HG03175 (cell line): ENCODE results near the gene SLC6A16.
"Not testable (repeated sequence)": the region's sequence is repeated elsewhere in the genome, so short reads cannot be mapped to it uniquely, and the experiment has no call there.

Experiments used
- ATAC-seq: cut with Tn5 transposase; IDR thresholded peaks from one replicate; pipeline ENCODE4 v1.9.1; 2021; ENCODE audit warnings: mild to moderate bottlenecking, moderate library complexity; ENCODE audit not compliant: unreplicated experiment

SLC6A16 gene

DNA sequence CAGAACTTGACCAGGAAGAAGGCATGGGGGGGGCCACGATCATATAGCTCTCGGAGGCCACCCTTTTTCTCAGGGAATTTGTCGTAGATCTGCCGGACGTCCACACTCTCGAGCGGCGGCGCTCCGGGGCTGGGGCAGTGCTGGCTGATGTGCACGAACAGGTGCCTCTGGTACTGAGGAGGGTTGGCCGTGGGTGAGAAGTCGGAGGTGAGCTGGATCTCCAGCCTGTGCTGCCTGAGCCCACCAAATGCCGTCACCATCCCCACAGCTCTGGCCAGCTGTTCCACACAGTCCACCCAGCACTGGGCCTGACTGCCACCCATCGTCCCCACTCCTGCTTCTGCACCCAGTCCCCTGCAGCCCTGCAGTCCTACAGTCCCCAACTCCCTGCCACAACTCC is 22.2 kb upstream of the SLC6A16 start:
- no peak for ATAC-seq

- ATAC-seq = no peak
Measured at GRCh38 chr19:49344505-49345423, 19.8 kb upstream of the SLC6A16 start.

DNA sequence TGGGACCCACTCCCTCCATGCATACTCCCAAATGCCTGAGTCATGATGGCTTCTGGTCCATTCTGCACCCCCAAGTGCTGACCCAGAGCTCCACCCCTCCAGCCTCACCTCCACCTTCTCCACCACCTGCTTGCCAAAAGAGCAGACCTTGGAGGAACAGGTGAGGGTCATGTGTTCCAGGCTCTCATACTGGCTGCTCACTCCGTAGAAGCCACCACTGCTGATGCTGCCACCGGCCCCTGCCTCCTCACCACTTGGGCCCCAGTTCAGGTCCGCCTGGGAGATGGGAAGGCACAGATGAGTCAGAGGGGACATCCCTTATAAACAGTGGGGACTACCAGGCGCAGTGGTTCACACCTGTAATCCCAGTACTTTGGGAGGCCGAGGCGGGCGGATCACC is 18.1 kb upstream of the SLC6A16 start:
- no peak for ATAC-seq

GRCh38 chr19:49342291-49342721 is 17.3 kb upstream of the SLC6A16 start:
- no peak for ATAC-seq

DNA sequence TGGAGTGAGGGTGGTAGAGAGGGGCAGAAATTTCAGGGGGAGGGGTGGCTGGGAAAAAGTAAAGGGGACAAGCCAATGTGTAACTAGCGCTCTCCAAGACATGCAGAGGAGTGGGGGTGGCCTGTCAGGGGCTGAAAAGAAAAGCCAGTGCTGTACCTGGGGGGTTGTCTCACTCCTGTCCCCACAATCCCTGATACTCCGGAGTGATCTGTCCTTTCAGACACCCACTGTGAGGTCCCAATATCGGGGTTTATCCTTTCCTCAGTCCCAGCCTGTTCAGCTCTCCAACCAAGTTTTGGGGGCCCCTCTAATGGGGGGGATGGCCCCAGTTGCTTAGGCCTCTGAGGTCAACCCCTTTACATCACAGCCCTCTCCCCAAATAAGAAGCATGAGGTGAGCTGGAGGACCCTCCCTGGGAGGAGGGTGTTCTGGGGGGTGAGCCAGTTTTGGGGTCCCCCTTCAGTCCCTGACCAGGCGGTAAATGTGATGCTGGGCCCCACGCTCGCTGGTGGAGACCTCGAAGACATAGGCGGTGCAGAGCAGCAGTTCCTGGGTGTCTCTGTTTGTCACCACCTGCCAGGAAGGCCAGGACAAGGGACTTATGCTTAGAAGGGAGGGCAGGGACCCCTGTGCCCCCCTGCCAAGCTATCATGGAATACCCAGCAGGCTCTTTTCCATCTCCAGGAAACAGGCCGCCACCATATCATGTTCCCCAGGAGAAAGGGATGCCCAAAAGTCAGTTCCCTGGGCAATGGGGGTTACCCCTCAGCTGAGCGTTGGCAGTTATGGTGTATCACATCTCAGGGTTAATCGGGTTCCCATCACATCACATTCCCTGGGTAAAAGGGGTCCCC is 16.1 kb upstream of the SLC6A16 start:
- ATAC-seq = no peak

DNA sequence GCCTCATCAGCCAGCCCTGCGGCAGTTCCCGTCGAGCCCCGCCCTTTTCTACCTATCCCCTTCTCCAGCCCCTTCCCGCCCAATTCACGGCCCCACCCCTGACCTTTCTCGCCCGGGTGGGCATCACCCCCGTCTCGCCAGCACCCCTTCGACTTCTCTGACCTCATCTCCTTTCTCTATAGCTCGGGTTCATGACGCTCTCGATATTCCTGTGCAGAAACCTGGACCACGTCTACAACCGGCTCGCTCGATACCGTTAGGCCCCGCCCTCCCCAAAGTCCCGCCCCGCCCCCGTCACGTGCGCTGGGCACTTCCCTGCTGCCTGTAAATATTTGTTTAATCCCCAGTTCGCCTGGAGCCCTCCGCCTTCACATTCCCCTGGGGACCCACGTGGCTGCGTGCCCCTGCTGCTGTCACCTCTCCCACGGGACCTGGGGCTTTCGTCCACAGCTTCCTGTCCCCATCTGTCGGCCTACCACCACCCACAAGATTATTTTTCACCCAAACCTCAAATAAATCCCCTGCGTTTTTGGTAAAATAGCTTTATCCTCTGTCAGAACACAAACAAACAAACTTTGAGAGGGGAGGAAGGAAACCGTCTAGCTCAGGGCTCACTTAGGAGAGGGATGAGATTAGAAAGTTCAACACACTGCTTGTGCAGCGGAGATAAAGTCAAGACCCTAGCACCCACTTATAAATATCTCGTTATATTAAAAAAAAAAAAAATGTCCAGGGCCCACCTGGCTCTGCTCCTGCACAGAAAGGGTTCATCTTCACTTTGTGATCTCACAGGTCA is 15.3 kb upstream of the SLC6A16 start:
- ATAC-seq = peak; percentile 76

GRCh38 chr19:49339301-49340068 is 14.5 kb upstream of the SLC6A16 start:
- no peak for ATAC-seq

DNA sequence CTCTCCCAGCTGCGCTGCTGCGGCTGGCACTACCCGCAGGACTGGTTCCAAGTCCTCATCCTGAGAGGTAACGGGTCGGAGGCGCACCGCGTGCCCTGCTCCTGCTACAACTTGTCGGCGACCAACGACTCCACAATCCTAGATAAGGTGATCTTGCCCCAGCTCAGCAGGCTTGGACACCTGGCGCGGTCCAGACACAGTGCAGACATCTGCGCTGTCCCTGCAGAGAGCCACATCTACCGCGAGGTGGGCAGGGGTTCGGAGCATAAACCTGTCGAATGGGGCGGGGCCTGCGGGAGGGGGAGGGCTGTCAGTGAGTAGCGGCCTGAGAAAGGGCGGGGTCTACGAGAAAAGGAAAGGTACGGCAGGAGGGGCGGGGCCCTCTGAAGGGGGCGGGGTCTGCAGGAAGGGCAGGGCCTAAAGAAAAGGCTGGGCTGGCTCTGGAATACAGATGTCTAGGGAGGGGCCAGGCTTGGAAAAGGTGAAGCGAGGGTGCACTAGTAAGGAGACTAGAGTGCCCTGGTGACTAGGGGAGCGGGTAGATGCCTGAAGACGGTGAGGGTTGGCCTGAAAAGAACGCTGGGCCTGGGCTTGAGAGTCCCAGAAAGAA is 13.8 kb upstream of the SLC6A16 start:
- no peak for ATAC-seq

DNA sequence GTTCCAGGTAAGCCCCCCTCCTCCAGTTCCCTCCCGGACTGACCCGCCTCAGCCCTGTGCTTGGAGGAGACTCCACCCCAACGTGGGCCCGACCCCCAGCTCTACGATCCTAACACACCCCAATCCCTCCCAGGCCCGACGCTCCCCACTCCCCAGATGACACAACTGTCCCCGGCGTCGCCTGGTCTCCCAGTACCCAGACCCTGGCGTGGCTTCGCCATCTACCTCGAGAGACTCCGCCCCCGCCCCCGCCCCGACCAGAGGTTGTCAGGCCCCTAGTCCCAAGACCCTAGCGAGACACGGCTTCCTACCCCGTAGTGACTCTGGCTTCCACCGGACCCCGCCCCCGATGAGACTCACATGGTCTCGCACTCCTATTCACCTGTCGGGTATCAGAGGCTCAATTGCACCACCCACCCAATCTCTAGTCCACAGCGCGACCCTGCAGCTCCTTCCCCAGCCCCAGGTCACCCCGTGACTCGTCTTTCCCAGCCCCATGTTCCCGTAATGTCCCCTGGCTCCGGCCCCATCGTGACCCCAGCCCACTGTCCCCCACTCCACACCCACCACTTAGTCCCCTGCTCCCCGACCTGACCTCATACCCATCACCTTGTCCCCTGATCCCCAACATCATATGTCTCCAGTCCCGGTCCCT is 13.2 kb upstream of the SLC6A16 start:
- ATAC-seq = no peak

DNA sequence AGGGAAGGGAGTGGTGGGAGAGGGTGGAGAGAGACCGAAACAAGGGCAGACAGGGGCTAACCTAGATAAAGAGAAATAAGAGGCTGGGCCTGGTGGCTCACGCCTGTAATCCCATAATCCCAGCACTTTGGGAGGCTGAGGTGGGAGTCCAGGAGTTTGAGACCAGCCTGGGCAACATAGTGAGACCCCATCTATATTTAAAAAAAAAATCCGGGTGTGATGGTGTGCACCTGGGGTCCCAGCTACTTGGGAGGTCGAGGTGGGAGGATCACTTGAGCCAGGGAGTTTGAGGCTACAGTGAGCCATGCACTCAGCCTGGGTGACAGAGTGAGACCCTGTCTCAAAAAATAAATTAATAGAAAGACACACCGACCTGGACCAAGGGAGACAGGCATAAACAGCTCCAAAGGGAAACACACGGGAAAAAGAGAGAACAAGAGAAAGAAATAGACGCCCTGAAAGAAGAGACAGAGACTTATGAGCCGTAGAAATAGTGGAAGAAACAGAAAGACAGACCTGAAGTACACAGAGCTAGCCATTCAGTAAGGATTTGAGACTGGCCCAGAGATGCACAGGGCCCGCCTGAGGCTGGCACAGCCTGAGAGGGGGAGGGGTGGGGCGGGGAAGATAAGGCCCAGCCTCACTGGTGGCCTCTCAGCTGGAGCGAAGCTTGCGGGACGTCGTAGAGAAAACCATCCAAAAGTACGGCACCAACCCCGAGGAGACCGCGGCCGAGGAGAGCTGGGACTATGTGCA is 12.5 kb upstream of the SLC6A16 start:
- no peak for ATAC-seq

DNA sequence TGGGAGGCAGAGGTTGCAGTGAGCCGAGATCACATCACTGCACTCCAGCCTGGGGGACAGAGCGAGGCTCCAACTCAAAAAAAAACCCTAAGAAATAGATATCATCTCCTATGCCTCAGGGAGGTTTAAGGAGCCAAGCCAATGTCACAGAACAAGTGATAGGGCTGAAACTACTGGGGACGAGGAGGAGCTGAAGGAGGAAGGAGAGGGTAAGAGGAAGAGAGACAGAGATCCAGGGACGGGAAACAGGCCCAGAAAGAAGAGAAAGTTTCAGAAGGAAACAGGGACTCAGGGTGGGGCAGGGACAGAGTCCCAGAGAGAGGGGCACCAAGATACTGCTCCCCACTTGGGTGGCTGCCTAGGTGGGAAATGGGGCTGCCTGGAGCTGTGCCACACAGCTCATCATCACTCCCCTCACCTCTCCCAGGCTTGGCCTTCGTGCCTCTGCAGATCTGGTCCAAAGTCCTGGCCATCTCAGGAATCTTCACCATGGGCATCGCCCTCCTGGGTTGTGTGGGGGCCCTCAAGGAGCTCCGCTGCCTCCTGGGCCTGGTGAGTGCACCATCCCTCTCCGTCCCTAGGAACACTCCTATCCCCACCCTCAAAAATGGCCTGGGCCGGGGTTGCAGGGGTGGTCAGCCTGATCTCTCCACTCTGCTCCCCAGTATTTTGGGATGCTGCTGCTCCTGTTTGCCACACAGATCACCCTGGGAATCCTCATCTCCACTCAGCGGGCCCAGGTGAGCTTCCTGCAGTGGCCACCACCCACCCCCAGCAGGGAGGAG is 11.7 kb upstream of the SLC6A16 start:
- ATAC-seq = no peak

- no peak for ATAC-seq
Measured at GRCh38 chr19:49335784-49336481, 10.9 kb upstream of the SLC6A16 start.

DNA sequence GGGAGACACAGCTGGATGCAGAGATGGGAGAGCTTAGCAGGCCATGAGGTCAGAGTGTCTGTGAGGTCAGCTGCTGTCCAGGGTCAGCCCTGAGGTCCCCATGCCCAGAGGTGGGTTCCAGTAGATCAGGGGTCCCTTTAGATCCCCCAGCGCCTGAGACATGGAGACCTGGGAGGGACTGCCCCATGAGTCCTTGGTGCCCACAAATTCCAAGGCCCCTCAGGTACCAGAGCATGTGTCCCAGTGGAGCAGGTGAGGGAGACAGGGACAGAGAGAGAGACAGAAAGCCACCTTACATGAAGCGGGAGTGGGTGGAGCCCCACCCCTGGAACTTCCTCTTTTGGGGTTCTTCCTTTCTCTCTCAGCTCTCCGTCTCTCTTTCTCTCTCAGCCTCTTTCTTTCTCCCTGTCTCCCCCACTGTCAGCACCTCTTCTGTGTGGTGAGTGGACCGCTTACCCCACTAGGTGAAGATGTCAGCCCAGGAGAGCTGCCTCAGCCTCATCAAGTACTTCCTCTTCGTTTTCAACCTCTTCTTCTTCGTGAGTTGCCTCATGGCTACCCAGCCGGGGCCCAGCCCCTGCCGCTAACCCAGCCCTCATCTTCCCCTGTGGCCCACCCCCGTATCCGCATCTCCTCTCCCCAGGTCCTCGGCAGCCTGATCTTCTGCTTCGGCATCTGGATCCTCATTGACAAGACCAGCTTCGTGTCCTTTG is 10.2 kb upstream of the SLC6A16 start, which contains the start of gene CD37:
Gene CD37 (plus strand): TSS at position 336 of the 713 bp plus-strand sequence. CDS start 135 bp downstream, at position 471.
- peak; percentile 40 for ATAC-seq

GRCh38 chr19:49333811-49334288 is 8.9 kb upstream of the SLC6A16 start:
- ATAC-seq = peak; percentile 50

DNA sequence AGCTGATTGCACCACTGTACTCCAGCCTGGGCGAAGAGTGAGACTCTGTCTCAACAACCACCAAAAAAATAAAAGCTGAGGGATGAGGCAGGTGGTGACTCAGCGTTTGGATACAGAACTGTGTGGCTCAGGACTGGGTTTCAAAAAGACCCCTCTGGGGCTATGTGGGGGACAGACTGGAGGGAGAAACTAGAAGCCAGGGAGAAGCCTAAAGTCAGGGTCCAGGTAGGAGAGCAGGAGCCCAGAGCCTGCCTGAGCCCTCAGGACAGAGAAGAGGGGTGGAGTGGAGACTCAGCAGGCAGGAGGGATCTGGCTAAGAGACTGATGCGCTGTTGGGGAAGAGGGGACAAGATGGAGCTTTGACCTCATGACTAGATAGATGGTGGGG is 8.4 kb upstream of the SLC6A16 start:
- no peak for ATAC-seq

DNA sequence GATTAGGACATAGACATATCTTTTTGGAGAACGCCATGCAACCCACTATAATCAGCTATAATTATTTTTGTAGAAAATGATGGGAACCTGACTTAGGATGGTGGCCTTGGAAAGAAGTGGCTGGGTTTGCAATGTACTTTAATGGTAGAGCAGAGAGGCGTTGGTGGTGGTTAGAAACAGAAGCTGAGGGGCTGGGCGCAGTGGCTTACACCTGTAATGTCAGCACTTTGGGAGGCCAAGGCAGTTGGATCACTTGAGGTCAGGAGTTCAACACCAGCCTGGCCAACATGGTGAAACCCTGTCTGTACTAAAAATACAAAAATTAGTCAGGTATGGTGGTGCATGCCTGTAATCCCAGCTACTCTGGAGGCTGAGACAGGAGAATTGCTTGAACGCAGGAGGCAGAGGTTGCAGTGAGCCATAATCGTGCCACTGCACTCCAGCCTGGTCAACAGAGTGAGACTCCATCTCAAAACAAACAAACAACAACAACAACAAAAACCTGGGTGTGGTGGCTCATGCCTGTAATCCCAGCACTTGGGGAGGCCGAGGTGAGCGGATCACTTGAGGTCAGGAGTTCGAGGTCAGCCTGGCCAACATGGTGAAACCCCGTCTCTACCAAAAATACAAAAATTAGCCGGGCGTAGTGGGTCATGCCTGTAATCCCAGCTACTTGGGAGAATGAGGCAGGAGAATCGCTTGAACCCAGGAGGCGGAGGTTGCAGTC is 7.9 kb upstream of the SLC6A16 start:
- not testable (repeated sequence) for ATAC-seq
